Mucosa of stomach (tissue), 1 donor: ENCODE results near the gene IL32.
"Not testable (repeated sequence)": the region's sequence is repeated elsewhere in the genome, so short reads cannot be mapped to it uniquely, and the experiment has no call there.

ENCODE experiments used
- H3K27me3 ChIP-seq: one replicate; pipeline ENCODE4 v1.7.0; 2013; ENCODE audit warnings: mild to moderate bottlenecking, low read length; ENCODE audit not compliant: control insufficient read depth, insufficient read depth
- H3K36me3 ChIP-seq: one replicate; pipeline ENCODE4 v1.7.0; 2013; ENCODE audit warnings: low read length; ENCODE audit not compliant: control insufficient read depth, insufficient read depth
- H3K4me1 ChIP-seq: one replicate; pipeline ENCODE4 v1.7.0; 2013; ENCODE audit warnings: mild to moderate bottlenecking, low read length; ENCODE audit not compliant: control insufficient read depth, insufficient read depth
- H3K4me3 ChIP-seq: one replicate; pipeline ENCODE4 v1.7.0; 2013; ENCODE audit warnings: low read length
- H3K9ac ChIP-seq: one replicate; pipeline ENCODE4 v1.7.0; 2013; ENCODE audit warnings: mild to moderate bottlenecking, low read length, moderate library complexity
- H3K9me3 ChIP-seq: one replicate; pipeline ENCODE4 v1.7.0; 2013; ENCODE audit warnings: mild to moderate bottlenecking, low read length, moderate library complexity; ENCODE audit not compliant: control insufficient read depth
- donor health status: Pancreatic carcinoma.

The IL32 gene

GRCh38 chr16:3049921-3050481 is 15.4 kb upstream of the IL32 start:
- H3K36me3 ChIP-seq = no peaks in the 10 kb centered on the region
- H3K27me3 ChIP-seq = peaks cover 56% of the 10 kb centered on the region
- H3K9me3 ChIP-seq = no peaks in the 10 kb centered on the region
- H3K4me1 ChIP-seq = peaks cover 13% of the 10 kb centered on the region
- H3K9ac ChIP-seq = no peak overlapping the region
- no peak overlapping the region for H3K4me3 ChIP-seq

GRCh38 chr16:3050487-3050886 is 15.0 kb upstream of the IL32 start:
- no peak overlapping the region for H3K9ac ChIP-seq
- no peaks in the 10 kb centered on the region for H3K9me3 ChIP-seq
- H3K36me3 ChIP-seq = no peaks in the 10 kb centered on the region
- H3K4me1 ChIP-seq = peaks cover 13% of the 10 kb centered on the region
- H3K27me3 ChIP-seq = peaks cover 51% of the 10 kb centered on the region
- no peak overlapping the region for H3K4me3 ChIP-seq

GRCh38 chr16:3051009-3051408 is 14.4 kb upstream of the IL32 start:
- Histone ChIP-seq H3K36me3 (no peaks in the 10 kb centered on the region), H3K4me1 (peaks cover 10% of the 10 kb centered on the region), H3K9me3 (no peaks in the 10 kb centered on the region), H3K9ac (no peak overlapping the region), H3K27me3 (peaks cover 46% of the 10 kb centered on the region), H3K4me3 (no peak overlapping the region)

- no peak overlapping the region for H3K4me3 ChIP-seq
- peaks cover 6% of the 10 kb centered on the region for H3K4me1 ChIP-seq
- H3K36me3 ChIP-seq = no peaks in the 10 kb centered on the region
- no peaks in the 10 kb centered on the region for H3K9me3 ChIP-seq
- peaks cover 42% of the 10 kb centered on the region for H3K27me3 ChIP-seq
- no peak overlapping the region for H3K9ac ChIP-seq
These were observed 13.9 kb upstream of the IL32 start for GRCh38 chr16:3051494-3051893.

- not testable (repeated sequence) for H3K4me1 ChIP-seq, H3K36me3 ChIP-seq, H3K9ac ChIP-seq, H3K4me3 ChIP-seq, H3K9me3 ChIP-seq
- peaks cover 29% of the 10 kb centered on the region for H3K27me3 ChIP-seq
These were observed 12.7 kb upstream of the IL32 start for GRCh38 chr16:3052571-3053329.

GRCh38 chr16:3053330-3053710 is 12.1 kb upstream of the IL32 start:
- H3K4me1 ChIP-seq, H3K4me3 ChIP-seq, H3K9me3 ChIP-seq, H3K36me3 ChIP-seq, H3K9ac ChIP-seq: not testable (repeated sequence)
- peaks cover 24% of the 10 kb centered on the region for H3K27me3 ChIP-seq

GRCh38 chr16:3054965-3055733 is 10.3 kb upstream of the IL32 start:
- no peak overlapping the region for H3K9ac ChIP-seq
- no peaks in the 10 kb centered on the region for H3K9me3 ChIP-seq
- H3K4me3 ChIP-seq = no peak overlapping the region
- peaks cover 8% of the 10 kb centered on the region for H3K27me3 ChIP-seq
- no peaks in the 10 kb centered on the region for H3K36me3 ChIP-seq
- peaks cover 12% of the 10 kb centered on the region for H3K4me1 ChIP-seq

GRCh38 chr16:3055734-3056115 is 9.7 kb upstream of the IL32 start:
- H3K9me3 ChIP-seq, H3K4me3 ChIP-seq, H3K36me3 ChIP-seq, H3K27me3 ChIP-seq, H3K9ac ChIP-seq: not testable (repeated sequence)
- peaks cover 17% of the 10 kb centered on the region for H3K4me1 ChIP-seq

GRCh38 chr16:3056336-3057180 is 8.9 kb upstream of the IL32 start:
- Histone ChIP-seq H3K4me3 (no peak overlapping the region), H3K36me3 (no peaks in the 10 kb centered on the region), H3K4me1 (peaks cover 17% of the 10 kb centered on the region)

GRCh38 chr16:3057181-3058138 is 8.0 kb upstream of the IL32 start:
- H3K4me3 ChIP-seq = no peak overlapping the region
- no peaks in the 10 kb centered on the region for H3K36me3 ChIP-seq
- H3K4me1 ChIP-seq = peaks cover 17% of the 10 kb centered on the region
- no peaks in the 10 kb centered on the region for H3K9me3 ChIP-seq
- H3K27me3 ChIP-seq = no peaks in the 10 kb centered on the region
- H3K9ac ChIP-seq = no peak overlapping the region

More at GRCh38 chr16:3056336-3057180, 8.9 kb upstream of the IL32 start:
- Histone ChIP-seq H3K9ac (no peak overlapping the region), H3K27me3 (no peaks in the 10 kb centered on the region), H3K9me3 (no peaks in the 10 kb centered on the region)
